ENCODE measurements around the gene ZC3H12C.

DNA sequence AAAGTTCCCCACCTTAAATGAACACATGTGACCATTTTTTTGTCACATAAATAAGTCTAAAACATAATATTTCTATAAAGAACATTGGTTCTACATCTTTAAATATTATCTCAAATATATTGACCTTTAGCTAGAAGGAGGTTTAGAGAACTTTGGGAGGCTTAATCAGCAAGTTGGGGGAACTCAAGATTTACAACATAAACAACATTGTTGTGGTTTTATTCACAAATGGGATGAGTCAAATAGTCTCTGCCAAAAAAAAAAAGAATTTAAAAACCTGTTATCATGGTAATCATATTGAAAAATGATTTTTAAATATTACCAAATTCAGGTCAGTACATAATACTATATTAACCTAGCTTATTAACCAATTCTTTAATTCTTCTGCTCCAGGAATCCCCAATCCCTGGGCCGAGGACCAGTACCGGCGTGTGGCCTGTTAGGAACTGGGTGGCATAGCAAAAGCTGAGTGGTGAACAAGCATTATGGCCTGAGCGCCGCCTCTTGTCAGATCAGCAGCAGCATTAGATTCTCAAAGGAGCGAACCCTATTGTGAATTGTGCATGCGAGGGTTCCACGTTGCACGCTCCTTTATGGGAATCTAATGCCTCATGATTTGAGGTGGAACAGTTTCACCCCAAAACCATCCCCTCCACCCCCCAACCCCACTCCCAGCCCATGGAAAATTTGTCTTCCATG, 105.0 kb downstream of the ZC3H12C start:
- TF ChIP-seq, protein P1, sequence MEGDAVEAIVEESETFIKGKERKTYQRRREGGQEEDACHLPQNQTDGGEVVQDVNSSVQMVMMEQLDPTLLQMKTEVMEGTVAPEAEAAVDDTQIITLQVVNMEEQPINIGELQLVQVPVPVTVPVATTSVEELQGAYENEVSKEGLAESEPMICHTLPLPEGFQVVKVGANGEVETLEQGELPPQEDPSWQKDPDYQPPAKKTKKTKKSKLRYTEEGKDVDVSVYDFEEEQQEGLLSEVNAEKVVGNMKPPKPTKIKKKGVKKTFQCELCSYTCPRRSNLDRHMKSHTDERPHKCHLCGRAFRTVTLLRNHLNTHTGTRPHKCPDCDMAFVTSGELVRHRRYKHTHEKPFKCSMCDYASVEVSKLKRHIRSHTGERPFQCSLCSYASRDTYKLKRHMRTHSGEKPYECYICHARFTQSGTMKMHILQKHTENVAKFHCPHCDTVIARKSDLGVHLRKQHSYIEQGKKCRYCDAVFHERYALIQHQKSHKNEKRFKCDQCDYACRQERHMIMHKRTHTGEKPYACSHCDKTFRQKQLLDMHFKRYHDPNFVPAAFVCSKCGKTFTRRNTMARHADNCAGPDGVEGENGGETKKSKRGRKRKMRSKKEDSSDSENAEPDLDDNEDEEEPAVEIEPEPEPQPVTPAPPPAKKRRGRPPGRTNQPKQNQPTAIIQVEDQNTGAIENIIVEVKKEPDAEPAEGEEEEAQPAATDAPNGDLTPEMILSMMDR (IDR thresholded peaks at IDR 0.05): no peak
- TF ChIP-seq POLR2A (IDR thresholded peaks at IDR 0.05): no peak

Data from Peyer's patch (tissue), 4 donors.